WERI-Rb-1 (cell line): Measurements from ENCODE around the gene PMEL.

Experiments used
- DNase-seq: peaks from one replicate; pipeline ENCODE4 v3.0.0-alpha.2; 2020
- H3K27ac ChIP-seq: fragments of 250-450 bp; sonication (Bioruptor Pico); 2 replicates; pipeline ENCODE4 v1.5.1; 2020; ENCODE audit warnings: mild to moderate bottlenecking, moderate library complexity
- H3K27me3 ChIP-seq: fragments of 250-450 bp; sonication (Bioruptor Pico); 2 replicates; pipeline ENCODE4 v1.5.1; 2021; ENCODE audit warnings: mild to moderate bottlenecking, low read depth, moderate library complexity; ENCODE audit not compliant: insufficient read depth, severe bottlenecking
- H3K36me3 ChIP-seq: fragments of 250-450 bp; sonication (Bioruptor Pico); 2 replicates; pipeline ENCODE4 v1.5.1; 2020; ENCODE audit warnings: mild to moderate bottlenecking, moderate library complexity
- H3K4me3 ChIP-seq: 2 replicates; pipeline ENCODE4 v1.5.1; 2011; ENCODE audit warnings: low read depth, mild to moderate bottlenecking, control low read depth, low read length
- H3K9me3 ChIP-seq: fragments of 250-450 bp; sonication (Bioruptor Pico); 2 replicates; pipeline ENCODE4 v1.5.1; 2021; ENCODE audit warnings: mild to moderate bottlenecking, moderate library complexity; ENCODE audit not compliant: severe bottlenecking
- TF ChIP-seq, protein P1 (sequence below): IDR thresholded peaks from 2 replicates; pipeline ENCODE4 v1.5.1; 2011; ENCODE audit warnings: low read depth, mild to moderate bottlenecking, control low read depth, inconsistent platforms, low read length

PMEL gene

DNA sequence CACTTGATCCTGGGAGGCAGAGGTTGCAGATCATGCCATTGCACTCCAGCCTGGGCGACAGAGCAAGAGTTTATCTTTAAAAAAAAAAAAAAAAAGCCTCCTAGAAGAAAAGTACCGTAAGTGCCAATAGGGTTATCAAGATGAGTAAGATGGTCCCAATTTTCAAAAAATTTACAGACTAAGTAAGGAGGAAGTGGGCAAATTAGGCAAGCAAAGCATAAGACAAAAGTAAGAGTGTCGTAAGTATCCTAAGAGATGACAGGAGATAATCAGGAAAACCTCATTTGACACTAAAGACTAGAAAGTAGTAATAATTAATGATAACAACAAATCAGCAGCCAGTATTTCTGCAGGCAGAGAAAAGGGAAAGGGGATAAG lies 50.4 kb downstream of the PMEL start:
- no peak overlapping the region for H3K4me3 ChIP-seq
- no peak for DNase-seq
- TF ChIP-seq, protein P1, sequence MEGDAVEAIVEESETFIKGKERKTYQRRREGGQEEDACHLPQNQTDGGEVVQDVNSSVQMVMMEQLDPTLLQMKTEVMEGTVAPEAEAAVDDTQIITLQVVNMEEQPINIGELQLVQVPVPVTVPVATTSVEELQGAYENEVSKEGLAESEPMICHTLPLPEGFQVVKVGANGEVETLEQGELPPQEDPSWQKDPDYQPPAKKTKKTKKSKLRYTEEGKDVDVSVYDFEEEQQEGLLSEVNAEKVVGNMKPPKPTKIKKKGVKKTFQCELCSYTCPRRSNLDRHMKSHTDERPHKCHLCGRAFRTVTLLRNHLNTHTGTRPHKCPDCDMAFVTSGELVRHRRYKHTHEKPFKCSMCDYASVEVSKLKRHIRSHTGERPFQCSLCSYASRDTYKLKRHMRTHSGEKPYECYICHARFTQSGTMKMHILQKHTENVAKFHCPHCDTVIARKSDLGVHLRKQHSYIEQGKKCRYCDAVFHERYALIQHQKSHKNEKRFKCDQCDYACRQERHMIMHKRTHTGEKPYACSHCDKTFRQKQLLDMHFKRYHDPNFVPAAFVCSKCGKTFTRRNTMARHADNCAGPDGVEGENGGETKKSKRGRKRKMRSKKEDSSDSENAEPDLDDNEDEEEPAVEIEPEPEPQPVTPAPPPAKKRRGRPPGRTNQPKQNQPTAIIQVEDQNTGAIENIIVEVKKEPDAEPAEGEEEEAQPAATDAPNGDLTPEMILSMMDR, result no peak
- peaks cover 8% of the 10 kb centered on the region; the same call in 1 of the 2 replicates for H3K36me3 ChIP-seq
- no peak overlapping the region for H3K27ac ChIP-seq
- H3K9me3 ChIP-seq, result no peaks in the 10 kb centered on the region
- H3K27me3 ChIP-seq, result no peaks in the 10 kb centered on the region

DNA sequence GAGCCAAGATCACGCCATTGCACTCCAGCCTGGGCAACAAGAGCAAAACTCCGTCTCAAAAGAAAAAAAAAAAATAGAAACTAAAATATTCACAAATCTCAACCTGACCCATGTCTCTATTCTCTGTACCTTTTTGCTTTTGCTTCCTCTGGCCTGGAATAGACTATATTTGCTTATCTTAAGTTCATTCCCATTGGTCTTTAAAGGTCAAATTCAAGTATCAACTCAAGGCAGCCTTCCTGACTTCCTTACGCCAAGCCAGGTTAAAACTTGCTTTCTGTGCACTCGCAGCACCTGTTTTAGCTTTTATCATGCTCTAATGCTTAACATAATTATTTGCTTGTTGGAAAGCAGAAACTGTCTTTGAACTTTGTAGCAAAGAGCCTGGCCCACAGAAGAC lies 52.9 kb downstream of the PMEL start:
- Histone ChIP-seq H3K27me3 (no peaks in the 10 kb centered on the region), H3K4me3 (no peak overlapping the region), H3K36me3 (peaks cover 8% of the 10 kb centered on the region; the same call in 1 of the 2 replicates), H3K27ac (no peak overlapping the region), H3K9me3 (no peaks in the 10 kb centered on the region)
- DNase-seq, result no peak
- TF ChIP-seq, protein P1, result no peak

- peaks cover 8% of the 10 kb centered on the region; the same call in 1 of the 2 replicates for H3K36me3 ChIP-seq
- H3K27ac ChIP-seq, result no peak overlapping the region
- TF ChIP-seq, protein P1, result no peak
- no peak for DNase-seq
- H3K4me3 ChIP-seq, result no peak overlapping the region
- H3K27me3 ChIP-seq, result no peaks in the 10 kb centered on the region
- no peaks in the 10 kb centered on the region for H3K9me3 ChIP-seq
These were observed 56.3 kb downstream of the PMEL start for GRCh38 chr12:55909513-55909884.

- TF ChIP-seq, protein P1, result no peak
- DNase-seq, result no peak
- Histone ChIP-seq H3K9me3 (no peaks in the 10 kb centered on the region), H3K27me3 (no peaks in the 10 kb centered on the region), H3K4me3 (no peak overlapping the region), H3K27ac (no peak overlapping the region), H3K36me3 (peaks cover 8% of the 10 kb centered on the region; the same call in 1 of the 2 replicates)
These were observed 56.9 kb downstream of the PMEL start for GRCh38 chr12:55908726-55909512.

- peaks cover 13% of the 10 kb centered on the region; the same call in 1 of the 2 replicates for H3K36me3 ChIP-seq
- H3K27me3 ChIP-seq, result no peaks in the 10 kb centered on the region
- H3K27ac ChIP-seq, result no peak overlapping the region
- no peak for DNase-seq
- no peaks in the 10 kb centered on the region for H3K9me3 ChIP-seq
- H3K4me3 ChIP-seq, result no peak overlapping the region
- TF ChIP-seq, protein P1, result no peak
These were observed 59.8 kb downstream of the PMEL start for GRCh38 chr12:55906056-55906455.
